Caco-2 (cell line): ENCODE measurements around the gene MEGF11. TPM values are rescaled to one million over a fixed set of nuclear protein-coding genes. Genes with fewer than 3 reads are reported as not detected.

Experiments used
- BruUV-seq: library from RNA; stranded (reverse); fragments of 400-500 nt; replicated peaks from 2 replicates; lab custom pipeline; 2021; lab: Mats Ljungman, UMichigan
- CTCF ChIA-PET: fragments of 300-600 bp; sonication (Branson Sonifier 250); formaldehyde crosslinking; loops from one replicate; lab custom pipeline; 2022; ENCODE audit warnings: antibody characterized with exemption; lab: Charles Lee
- POLR2A ChIA-PET: fragments of 300-600 bp; sonication (Branson Sonifier 250); formaldehyde crosslinking; loops from one replicate; lab custom pipeline; 2022; ENCODE audit warnings: antibody characterized with exemption; lab: Charles Lee
- DNase-seq, 2 experiments: peaks; one replicate each; pipeline versions ENCODE4 v3.0.0 to v3.0.0-alpha.2; 2020 to 2022
- H3K27me3 ChIP-seq: replicated peaks from 2 replicates; pipeline ENCODE4 v1.6.0; 2011; ENCODE audit warnings: low read length; ENCODE audit not compliant: control insufficient read depth, insufficient read depth
- H3K36me3 ChIP-seq: 2 replicates; pipeline ENCODE4 v1.5.1; 2011; ENCODE audit warnings: low read length; ENCODE audit not compliant: control insufficient read depth, insufficient read depth
- H3K4me1 ChIP-seq: fragments of 250-450 bp; sonication (Bioruptor Pico); 2 replicates; pipeline ENCODE4 v1.5.1; 2020; ENCODE audit warnings: mild to moderate bottlenecking
- H3K4me3 ChIP-seq: 2 replicates; pipeline ENCODE4 v1.5.1; 2011; ENCODE audit warnings: low read depth, mild to moderate bottlenecking, control low read depth, low read length
- H3K9me3 ChIP-seq: fragments of 250-450 bp; sonication (Bioruptor Pico); 2 replicates; pipeline ENCODE4 v1.5.1; 2020; ENCODE audit warnings: mild to moderate bottlenecking, moderate library complexity
- H3K27ac Mint-ChIP-seq: one replicate; pipeline ENCODE4 v1.8.0; 2022; ENCODE audit warnings: mixed read lengths; ENCODE audit not compliant: unreplicated experiment
- H3K27me3 Mint-ChIP-seq: one replicate; pipeline ENCODE4 v1.8.0; 2022; ENCODE audit warnings: mixed read lengths; ENCODE audit not compliant: insufficient read depth, unreplicated experiment
- H3K36me3 Mint-ChIP-seq: one replicate; pipeline ENCODE4 v1.8.0; 2022; ENCODE audit warnings: mild to moderate bottlenecking, mixed read lengths; ENCODE audit not compliant: insufficient read depth, unreplicated experiment
- H3K4me1 Mint-ChIP-seq: one replicate; pipeline ENCODE4 v1.8.0; 2022; ENCODE audit warnings: low read depth, mixed read lengths; ENCODE audit not compliant: unreplicated experiment
- H3K4me3 Mint-ChIP-seq: one replicate; pipeline ENCODE4 v1.8.0; 2022; ENCODE audit warnings: mild to moderate bottlenecking, moderate library complexity, mixed read lengths; ENCODE audit not compliant: unreplicated experiment
- H3K9me3 Mint-ChIP-seq: one replicate; pipeline ENCODE4 v1.8.0; 2022; ENCODE audit warnings: mixed read lengths; ENCODE audit not compliant: unreplicated experiment
- CTCF ChIP-seq, 2 experiments: fragments of 200-600 bp in 1 of 2; IDR thresholded peaks; 1 replicate in 1 of 2; 2 replicates in 1 of 2; pipeline versions ENCODE4 v1.5.1 to v1.8.0; 2011 to 2022; ENCODE audit warnings: antibody characterized with exemption in 1 of 2, control low read depth in 1 of 2, inconsistent platforms in 1 of 2, low read depth in 1 of 2, low read length in 1 of 2, mild to moderate bottlenecking in 1 of 2, moderate library complexity in 1 of 2; ENCODE audit not compliant: insufficient read depth in 1 of 2, severe bottlenecking in 1 of 2, unreplicated experiment in 1 of 2
- intact Hi-C: fragments of 100-400 bp; cut with micrococcal nuclease; formaldehyde crosslinking; loops from one replicate; pipeline ENCODE4 v1.10.0; 2022; ENCODE audit not compliant: unreplicated experiment
- total RNA-seq: library from RNA; stranded (reverse); gene quantifications from 2 replicates; pipeline ENCODE4 v1.2.3, GENCODE V29; 2022

Gene MEGF11
- total RNA-seq, 1 experiment from 2014 or later = 0.66 TPM

GRCh38 chr15:65996901-65997300 is 256.6 kb downstream of the MEGF11 start:
- Mint-ChIP-seq H3K4me3 (no peak overlapping the region), H3K9me3 (no peaks in the 10 kb centered on the region), H3K36me3 (no peaks in the 10 kb centered on the region), H3K27ac (no peak overlapping the region), H3K27me3 (peaks cover 20% of the 10 kb centered on the region), H3K4me1 (no peaks in the 10 kb centered on the region)
- Histone ChIP-seq H3K9me3 (no peaks in the 10 kb centered on the region), H3K4me1 (no peaks in the 10 kb centered on the region; the same call in 1 of the 2 replicates), H3K36me3 (no peaks in the 10 kb centered on the region), H3K27me3 (no peaks in the 10 kb centered on the region; the same call in 1 of the 2 replicates), H3K4me3 (no peak overlapping the region)
- intact Hi-C loops = no loop called here
- no peak for TF ChIP-seq CTCF (IDR thresholded peaks at IDR 0.05; ENCODE audit: insufficient read depth in 1 of 2, low read depth in 1 of 2, low read length in 1 of 2, severe bottlenecking in 1 of 2, unreplicated experiment in 1 of 2)
- ChIA-PET CTCF (no interaction called here), POLR2A (no interaction called here)
- BruUV-seq = no TSS peak
- DNase-seq = no peak

GRCh38 chr15:65994832-65995231 is 258.7 kb downstream of the MEGF11 start:
- BruUV-seq = no TSS peak
- TF ChIP-seq CTCF (IDR thresholded peaks at IDR 0.05; ENCODE audit: insufficient read depth in 1 of 2, low read depth in 1 of 2, low read length in 1 of 2, severe bottlenecking in 1 of 2, unreplicated experiment in 1 of 2) = no peak
- Histone ChIP-seq H3K27me3 (no peaks in the 10 kb centered on the region), H3K4me1 (no peaks in the 10 kb centered on the region; the same call in 1 of the 2 replicates), H3K4me3 (no peak overlapping the region), H3K9me3 (no peaks in the 10 kb centered on the region), H3K36me3 (no peaks in the 10 kb centered on the region)
- CTCF ChIA-PET = no interaction called here
- Mint-ChIP-seq H3K4me1 (no peaks in the 10 kb centered on the region), H3K27ac (no peak overlapping the region), H3K9me3 (no peaks in the 10 kb centered on the region), H3K4me3 (no peak overlapping the region), H3K27me3 (peaks cover 27% of the 10 kb centered on the region), H3K36me3 (no peaks in the 10 kb centered on the region)
- POLR2A ChIA-PET = no interaction called here
- intact Hi-C loops = no loop called here
- no peak for DNase-seq

GRCh38 chr15:65993762-65994161 is 259.8 kb downstream of the MEGF11 start:
- intact Hi-C loops = no loop called here
- no peaks in the 10 kb centered on the region for H3K36me3 Mint-ChIP-seq
- Histone ChIP-seq H3K4me3 (no peak overlapping the region), H3K36me3 (no peaks in the 10 kb centered on the region), H3K4me1 (no peaks in the 10 kb centered on the region; the same call in 1 of the 2 replicates), H3K27me3 (no peaks in the 10 kb centered on the region), H3K9me3 (no peaks in the 10 kb centered on the region)
- DNase-seq = no peak
- no peak overlapping the region for H3K4me3 Mint-ChIP-seq
- TF ChIP-seq CTCF (IDR thresholded peaks at IDR 0.05; ENCODE audit: insufficient read depth in 1 of 2, low read depth in 1 of 2, low read length in 1 of 2, severe bottlenecking in 1 of 2, unreplicated experiment in 1 of 2) = no peak
- BruUV-seq = no TSS peak
- H3K9me3 Mint-ChIP-seq = no peaks in the 10 kb centered on the region
- peaks cover 23% of the 10 kb centered on the region for H3K27me3 Mint-ChIP-seq
- CTCF ChIA-PET = no interaction called here
- no peaks in the 10 kb centered on the region for H3K4me1 Mint-ChIP-seq
- POLR2A ChIA-PET = no interaction called here
- H3K27ac Mint-ChIP-seq = no peak overlapping the region
